LoVo (cell line): ENCODE measurements around the gene LGALS3BP.
"Not testable (repeated sequence)": the region's sequence is repeated elsewhere in the genome, so short reads cannot be mapped to it uniquely, and the experiment has no call there.

Experiments
- DNase-seq: peaks from one replicate; pipeline ENCODE4 v3.0.0-alpha.2; 2016; ENCODE audit warnings: low spot score

The LGALS3BP gene

DNA sequence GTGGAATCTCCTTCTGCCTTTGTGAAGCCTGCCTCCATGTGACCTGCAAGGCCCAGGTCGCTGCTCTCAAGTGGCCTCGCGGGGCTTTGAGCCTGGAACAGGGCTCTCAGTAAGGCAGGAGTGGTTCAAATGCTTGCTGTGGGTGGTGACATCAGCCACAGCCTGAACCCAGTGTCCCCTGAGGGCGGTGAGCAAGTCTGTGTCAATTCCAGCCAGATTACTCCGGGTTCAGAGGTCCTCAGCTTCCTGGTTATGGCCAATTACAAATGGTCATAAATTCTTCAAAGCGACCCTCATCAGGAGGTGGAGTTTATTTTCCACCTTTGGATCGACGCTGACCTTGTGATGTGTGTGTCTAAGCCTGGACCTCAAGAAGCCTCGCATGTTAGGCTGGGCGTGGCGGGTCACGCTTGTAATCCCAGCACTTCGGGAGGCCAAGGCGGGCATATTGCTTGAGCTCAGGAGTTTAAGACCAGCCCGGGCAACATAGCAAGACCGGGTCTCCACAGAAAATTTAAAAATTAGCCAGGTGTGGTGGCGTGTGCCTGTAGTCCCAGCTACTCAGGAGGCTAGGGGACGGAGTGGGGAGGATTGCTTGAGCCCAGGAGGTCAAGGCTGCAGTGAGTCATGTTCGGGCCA is 17.3 kb downstream of the LGALS3BP start:
- DNase-seq: peak; percentile 75

DNA sequence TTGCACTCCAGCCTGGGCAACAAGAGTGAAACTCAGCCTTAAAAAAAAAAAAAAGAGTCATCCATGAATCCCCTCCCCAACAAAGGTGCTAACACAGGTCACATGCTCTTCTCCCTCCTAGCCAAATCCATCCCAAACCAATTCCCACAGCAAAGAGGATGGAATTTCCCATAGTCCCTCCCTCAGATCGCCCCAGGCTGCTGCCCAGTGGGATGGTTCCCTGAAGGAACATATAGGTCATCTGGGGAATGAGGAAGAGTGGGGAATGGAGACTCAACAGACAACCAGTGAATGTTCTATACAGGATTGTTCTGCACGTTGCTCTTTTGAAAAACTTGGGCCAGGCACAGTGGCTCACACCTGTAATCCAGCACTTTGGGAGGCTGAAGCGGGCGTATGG is 18.2 kb downstream of the LGALS3BP start:
- no peak for DNase-seq

DNA sequence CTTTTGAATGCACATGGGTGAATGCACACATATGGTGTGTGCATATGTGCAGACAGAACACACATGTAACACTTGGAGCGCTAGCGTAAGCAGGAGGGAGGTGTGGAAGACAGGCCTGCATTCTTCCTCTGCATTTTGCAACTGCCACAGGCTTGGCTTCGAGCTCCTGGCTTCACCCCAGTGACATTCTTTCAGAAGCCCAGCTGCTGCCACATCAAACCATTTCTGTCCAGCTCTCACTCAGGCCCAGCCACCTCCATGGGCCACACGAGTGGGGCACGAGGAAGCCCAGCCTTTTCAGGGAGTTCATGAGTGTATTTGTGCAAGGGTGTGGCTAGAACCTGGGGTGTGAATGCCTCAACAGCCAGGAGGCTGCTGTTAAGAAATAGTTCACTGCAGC is 18.8 kb downstream of the LGALS3BP start:
- DNase-seq: no peak

DNA sequence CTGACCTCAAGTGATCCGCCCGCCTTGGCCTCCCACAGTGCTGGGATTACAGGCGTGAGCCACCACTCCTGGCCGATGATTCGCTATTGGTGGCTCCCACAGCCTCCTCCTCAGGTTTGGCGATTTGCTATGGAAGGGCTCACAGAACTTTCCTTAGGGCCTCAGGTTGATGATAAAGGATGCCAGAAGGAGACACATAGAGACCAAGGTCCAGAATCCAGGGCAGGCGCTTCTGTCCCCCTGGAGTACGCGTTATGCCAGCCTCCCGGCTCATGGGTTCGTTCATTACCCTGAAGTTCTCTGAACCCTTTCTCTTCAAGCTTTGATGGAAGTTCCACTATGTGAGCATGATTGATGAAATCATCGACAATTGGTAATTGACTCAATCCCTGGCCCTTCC is 19.9 kb downstream of the LGALS3BP start:
- no peak for DNase-seq

DNA sequence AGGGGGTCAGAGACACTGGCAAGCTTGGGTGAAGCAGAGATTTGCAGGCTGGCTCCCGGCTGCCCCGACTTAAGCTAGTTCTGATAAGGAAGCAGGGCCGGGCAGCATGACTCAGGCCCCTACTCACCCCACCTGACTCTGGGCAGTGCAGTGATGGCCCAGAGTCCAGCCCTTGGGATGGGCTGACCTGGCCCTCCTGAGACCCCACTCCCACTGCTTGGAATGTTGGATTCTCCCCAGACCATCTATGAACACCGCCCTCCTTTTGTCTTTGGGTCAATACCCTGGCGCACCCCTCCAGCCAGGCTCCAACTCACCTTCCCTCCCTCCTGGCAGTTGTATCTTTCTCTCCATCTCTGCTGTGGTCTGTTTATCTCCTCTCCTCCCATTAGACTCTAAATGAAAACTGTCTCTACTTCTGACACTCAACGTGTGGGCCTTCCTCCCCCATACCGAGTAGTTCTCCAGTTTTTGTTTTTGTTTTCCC is 21.0 kb downstream of the LGALS3BP start:
- peak; percentile 39 for DNase-seq

DNA sequence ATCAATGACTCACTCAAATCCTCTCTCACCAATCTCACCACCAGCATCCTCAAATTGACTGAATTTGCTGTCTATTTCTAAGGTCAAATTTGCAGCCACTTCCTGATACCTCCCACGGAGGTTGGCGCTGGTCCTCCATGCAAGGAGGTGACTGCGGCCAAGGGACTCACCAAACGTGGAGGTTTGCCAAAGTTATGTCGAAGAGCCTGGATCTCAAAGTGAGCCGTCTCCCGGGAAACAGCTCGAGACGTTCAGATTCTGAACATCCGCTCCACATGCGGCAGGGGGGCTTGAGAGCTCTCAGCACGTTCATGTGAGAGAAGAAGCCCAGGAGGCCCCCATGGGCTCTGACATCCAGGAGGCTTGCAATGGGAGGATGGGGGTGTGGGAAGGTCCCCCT is 22.6 kb downstream of the LGALS3BP start:
- DNase-seq: no peak

DNA sequence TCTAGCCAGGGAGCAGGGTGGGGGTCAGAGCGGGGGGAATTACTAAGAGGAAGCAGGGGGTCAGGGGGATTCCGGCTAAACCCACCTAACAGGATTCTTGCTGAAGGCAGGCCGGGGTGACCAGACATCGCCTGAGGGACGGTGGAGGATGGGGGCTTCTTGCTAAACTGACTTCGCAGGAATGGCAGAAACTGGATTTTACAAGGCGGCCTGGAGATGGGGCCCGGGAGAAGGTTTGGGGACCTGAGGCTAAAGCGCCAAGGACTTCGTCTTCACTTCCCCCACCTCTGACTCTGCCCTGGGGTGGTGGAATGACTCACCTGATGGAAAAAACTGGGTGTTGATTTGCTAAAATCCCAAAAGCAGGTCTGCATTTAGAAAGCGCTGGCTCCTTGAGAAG is 23.5 kb downstream of the LGALS3BP start:
- DNase-seq: no peak

DNA sequence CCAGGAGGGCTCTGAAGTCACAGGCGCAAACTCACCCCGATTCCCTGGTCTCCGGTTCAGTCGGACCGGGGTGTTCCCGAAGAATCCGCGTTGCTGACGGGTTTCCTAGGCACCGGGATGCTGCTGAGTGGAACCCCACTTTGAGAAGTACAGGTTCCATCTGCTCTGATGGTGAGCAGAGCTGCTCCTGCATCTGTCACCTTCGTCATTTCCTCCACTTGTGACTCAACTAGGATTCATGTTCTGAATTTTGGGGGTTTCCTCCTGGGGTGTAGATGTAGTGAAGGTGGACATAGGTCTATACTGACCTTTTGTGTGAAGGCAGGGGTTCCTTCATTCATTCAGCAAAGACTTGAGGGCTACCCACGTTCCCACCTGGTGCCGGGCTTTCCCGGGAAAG is 25.0 kb downstream of the LGALS3BP start:
- DNase-seq: no peak

DNA sequence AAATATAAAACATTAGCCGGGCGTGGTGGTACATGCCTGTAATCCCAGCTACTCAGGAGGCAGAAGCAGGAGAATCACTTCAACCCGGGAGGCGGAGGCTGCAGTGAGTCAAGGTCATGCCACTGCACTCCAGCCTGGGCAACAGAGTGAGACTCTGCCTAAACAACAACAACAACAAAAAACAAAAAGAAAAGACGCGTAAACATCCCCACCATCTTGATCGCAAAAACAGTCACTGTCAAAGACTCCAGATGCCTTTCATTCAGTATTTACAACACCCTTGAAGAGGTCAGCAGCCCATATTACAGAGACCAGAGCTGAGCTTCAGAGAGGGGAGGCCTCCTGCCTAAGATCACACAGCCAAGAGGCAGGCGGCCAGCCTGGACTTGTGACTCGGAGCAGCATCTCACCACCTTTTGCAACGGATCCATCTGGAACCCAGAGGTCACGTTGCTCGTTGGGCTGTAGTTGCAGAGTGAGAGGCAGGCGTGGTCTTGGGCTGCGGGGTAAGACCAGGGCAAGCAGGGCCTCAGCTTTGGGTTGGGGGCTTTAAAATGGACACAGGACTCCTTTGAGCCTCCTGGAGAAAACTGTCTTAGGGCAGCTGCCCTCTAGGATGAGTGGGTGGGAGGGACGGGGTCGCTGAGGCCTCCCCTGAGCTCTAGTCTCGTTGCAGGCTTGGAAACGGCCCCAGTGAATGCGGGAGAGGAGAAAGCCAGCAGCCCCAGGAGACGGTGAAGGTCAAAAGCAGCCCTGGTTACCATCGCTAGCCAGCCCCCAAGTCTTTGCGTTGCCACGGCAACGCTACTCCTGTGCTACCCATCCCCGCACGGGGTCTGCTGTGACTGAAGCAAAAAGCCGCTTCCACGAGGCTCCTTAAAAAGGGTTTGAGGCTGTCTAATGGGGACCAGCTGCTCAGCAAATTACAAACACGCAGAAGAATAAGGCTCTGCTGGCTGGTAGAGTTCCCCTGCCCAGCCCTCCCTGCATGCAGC is 26.1 kb downstream of the LGALS3BP start:
- no peak for DNase-seq

DNA sequence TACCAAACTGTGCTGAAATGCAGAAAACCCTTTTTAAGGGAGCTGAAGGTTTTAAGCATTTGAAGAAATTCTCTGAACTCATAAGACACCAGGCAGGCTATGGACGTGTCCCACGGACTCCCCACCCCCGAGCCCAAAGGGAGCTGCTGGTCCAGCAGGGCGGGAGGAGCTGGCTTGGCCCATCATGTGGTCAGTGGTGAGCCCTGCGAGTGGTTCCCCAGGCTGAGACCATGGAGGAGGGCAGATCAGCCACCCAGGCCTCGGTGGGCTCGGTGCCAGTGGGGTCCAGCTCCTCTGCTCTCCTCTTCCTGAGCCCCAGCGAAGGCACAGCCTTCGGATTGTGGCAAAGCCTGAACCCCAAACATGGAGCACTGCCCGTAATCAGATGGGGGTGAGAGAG is 27.0 kb downstream of the LGALS3BP start:
- DNase-seq: no peak

DNA sequence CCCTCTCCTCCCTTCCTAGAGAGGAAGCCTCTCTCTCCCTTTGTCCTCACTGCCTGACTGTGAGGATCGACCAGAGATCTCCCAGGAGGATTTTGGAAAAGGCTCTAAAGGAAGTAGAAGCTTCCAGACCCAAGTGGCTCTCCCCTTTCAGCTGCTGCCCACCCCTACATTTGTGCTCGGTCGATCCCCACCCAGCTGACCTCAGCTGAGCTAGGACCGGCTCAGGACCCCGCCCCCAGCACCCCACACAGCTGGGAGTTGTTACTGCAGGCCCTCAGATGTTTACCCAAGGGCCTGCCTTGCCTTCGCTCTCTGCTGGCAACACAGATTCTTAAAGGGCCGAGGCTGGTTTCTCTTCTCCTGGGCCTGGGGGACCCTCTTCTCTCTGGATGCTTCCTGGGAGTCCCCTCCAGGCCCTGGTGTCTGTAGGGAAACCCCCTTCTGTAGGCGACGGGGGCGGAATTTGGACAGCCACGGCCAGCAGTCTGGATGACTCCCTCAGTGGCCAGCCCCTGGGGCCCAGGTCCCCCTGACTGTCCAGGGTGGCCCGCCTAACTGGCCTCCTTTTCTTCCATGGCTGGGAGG is 27.7 kb downstream of the LGALS3BP start:
- no peak for DNase-seq

DNA sequence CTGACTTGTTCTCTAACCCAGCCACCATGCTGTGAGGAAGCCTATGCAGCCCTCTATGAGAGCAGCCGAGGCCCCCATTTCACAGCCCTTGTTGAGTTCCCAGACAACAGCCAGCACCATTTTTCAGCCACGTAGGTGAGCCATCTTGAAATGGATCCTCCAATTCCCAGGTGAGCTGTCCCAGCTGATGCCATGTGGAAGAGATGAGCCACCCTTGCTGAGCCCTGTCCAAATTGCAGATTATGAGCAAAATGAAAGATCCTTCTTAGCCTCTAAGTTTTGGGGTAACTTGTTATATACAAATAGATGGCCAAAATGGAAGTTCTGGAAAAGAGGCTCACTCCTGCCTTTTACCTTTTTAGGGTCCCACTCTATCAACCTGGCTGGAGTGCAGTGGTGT is 28.9 kb downstream of the LGALS3BP start:
- no peak for DNase-seq

DNA sequence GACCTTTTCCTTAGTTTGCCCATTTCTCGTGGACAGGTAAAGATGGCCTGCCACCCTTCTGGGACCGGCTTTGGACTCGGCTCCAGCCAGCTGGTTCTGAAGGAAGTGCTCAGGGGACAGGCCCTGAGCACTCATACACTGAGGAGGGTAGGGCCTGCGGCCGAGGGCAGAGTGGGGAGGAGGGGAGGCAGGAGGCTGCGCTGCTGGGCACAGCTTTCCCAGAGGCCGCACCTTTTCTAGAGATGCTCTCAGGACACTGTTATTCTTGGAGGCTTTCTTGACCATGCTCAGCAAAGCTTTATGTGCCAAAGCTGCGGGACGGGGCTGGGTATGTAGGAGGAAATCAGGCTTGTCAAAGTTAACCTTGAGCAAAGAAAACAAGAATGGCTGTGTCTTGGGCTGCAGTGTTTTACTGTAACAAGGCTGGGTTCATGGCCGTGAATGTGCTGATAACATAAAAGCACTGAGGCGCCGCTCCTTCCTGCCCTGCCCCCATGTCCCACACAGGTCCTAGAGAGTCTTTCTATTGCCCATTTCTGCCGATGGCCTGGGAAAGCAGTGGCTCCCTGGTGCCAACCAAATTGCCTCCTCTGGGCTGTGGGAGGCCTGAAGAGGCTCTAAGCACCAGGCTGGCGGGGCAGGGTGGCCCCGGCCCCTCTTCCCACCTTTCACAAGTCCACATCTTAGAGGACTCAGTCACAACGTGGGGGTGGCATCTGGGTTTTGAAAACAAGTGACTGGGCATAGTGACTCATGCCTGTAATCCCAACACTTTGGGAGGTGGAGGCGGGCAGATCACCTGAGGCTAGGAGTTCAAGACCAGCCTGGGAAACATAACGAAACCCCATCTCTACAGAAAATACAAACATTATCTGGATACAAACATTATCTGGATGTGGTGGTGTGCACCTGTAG is 32.2 kb downstream of the LGALS3BP start:
- no peak for DNase-seq

DNA sequence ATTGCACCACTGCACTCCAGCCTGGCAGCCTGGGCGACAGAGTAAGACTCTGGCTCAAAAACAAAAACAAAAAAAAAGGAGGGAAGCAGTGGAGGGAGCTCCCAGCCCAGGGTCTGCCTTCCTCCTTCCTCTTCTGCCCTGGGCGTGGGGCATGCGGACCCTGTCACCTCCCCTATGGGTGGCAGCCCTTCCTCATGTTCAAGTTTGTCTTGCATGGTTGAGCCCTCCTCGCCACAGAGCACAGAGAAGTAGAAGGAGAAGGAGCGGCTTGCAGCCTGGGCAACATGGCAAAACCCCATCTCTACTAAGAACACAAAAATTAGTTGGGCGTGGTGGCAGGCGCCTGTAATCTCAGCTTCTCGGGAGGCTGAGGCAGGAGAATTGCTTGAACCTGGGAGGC is 33.1 kb downstream of the LGALS3BP start:
- no peak for DNase-seq

DNA sequence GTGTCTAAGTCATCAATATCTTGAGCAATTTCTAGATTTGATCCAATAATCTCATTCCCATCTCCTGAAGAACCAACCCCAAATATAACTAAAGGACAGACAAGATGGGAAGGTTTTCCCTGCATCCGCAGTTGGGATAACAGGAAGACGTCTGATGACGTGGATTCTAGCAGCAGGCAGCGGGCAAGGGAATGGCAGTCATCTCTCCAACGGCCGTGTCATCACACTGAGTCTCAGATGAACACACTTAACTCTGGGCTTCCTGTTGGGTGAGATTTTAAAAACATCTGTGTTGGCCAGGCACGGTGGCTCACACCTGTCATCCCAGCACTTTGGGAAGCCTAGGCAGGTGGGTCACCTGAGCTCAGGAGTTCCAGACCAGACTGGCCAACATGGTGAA is 33.6 kb downstream of the LGALS3BP start:
- DNase-seq: no peak

DNA sequence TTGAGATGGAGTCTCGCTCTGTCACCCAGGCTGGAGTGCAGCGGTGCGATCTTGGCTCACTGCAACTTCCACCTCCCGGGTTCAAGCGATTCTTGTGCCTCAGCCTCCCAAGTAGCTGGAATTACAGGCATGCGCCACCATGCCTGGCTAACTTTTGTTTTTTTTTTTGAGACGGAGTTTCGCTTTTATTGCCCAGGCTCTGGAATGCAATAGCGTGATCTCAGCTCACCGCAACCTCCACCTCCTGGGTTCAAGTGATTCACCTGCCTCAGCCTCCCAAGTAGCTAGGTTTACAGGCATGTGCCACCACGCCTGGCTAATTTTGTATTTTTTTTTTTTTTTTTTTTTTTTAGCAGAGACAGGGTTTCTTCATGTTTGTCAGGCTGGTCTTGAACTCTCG is 34.3 kb downstream of the LGALS3BP start:
- DNase-seq: not testable (repeated sequence)

DNA sequence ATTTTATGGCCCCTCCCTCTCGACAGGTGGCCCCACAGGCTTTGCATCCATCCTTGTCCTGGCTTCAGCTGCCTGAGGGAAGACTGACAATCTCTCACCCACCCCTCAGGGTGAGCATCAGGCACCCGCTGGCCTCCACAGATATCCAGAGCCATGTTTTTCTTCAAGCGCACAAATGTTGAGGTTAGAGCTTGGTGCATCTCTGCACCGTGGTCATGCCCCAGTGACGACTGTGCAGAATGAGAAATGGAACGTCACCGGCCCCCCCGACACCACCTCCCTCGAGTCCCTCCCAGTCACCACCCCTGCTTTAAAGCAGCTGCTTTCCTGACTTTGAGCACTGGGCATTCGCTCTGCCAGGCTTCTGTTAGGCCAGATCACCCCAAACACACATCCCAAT is 34.8 kb downstream of the LGALS3BP start:
- DNase-seq: no peak

DNA sequence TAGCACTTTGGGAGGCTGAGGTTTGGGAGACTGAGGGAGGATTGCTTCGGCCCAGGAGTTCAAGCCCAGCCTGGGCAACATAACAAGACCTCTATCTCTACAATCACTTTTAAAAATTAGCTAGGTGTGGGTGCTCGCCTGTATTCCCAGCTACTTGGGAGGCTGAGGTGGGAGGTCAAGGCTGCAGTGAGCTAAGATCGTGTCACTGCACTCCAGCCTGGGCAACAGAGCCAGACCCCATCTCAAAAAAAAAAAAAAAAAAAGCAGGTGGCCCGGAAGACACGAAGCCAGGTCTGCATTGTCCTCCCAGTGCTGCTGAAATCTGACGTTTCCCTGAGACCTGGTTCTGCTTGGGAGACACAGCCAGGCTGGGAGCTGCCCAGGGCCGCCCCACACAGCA is 35.7 kb downstream of the LGALS3BP start:
- no peak for DNase-seq

DNA sequence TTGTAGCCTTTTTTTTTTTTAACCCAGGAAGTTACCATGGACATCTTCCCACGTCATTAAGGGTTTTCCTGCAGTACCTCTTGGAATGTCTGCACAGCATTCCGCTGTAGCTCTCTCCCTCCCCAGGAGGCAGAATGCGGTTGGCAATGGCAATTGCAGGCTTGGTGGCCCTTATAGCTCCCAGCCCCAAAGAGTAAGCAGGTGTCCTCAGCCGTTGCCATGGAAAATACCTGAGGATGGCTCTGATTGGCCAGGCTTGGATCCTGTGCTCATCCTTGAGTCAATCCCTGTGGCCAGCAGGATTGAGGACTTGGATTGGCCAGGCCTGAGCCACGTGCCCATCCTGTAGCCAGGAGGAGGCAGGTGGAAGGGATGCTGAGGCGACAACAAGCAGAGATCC is 39.0 kb downstream of the LGALS3BP start:
- DNase-seq: no peak

DNA sequence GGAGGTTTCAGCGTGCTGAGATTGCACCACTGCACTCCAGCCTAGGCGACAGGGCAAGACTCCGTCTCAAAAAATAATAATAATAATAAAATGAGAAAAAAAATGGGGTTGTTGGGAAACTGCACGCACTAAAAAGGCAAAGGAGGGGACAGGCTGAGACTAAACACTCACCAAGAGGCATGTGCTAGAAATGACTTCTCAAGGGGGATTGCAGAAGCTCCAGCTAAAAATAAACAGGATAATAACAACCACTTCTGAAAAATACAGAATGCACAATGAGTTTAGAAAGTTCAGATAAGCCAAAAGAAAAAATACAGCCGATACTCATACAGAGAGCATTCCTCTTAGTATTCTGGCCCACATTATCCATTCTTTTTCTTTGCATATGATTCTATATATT is 39.5 kb downstream of the LGALS3BP start:
- no peak for DNase-seq

DNA sequence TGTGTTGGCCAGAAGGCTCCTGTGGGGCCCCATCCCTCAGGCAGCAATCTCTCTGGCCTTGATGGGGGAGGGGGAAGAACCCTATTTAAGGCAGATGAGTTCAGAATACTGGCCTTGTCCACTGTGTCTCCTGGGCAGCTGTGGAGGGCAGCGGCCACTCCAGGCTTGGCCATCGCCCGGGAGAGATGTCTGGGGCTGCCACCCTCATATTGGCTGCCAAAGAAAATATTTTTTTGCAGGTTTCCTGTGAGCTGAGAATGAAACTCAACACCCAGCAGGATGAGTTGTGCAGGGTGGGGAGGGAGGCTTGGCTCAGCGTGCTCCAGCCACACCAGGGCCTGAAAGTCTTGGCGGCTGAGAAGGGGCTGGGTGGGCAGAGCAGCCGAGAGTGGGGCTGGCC is 40.1 kb downstream of the LGALS3BP start:
- no peak for DNase-seq

DNA sequence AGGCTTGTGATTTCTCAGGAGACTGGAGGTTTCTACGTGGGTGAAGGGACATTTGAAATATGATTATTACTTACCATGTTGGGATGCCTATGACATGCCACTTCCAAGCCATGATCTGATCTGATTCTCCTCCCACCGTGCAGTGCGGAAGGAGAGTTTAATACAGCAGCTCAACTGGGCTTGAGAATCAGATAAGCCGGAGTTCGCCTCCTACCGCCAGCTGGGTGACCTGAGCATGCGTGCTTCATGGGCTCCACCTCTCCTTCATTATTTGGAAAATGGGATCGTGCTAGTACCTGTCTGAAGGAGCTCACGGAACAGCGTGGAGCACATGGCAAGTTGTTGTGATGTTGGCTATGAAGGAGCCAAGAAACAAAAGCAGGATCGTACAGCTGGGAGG is 42.2 kb downstream of the LGALS3BP start:
- DNase-seq: no peak
